Body of pancreas (tissue), 4 donors: ENCODE data around the gene LTBP3.
A peak's percentile ranks its signal among the peaks of the same experiment; 100 is the strongest.

Source experiments
- POLR2A ChIP-seq, 3 donors: fragments of 450-650 bp; IDR thresholded peaks; one replicate each; pipeline ENCODE4 v1.6.1; 2016; ENCODE audit warnings: antibody characterized with exemption in 3 of 3, mild to moderate bottlenecking in 2 of 3
- TF ChIP-seq, protein P1 (sequence below), 7 experiments: fragments of 450-650 bp in 4 of 7; fragments of 200-600 bp in 3 of 7; sonication (generic) in 3 of 7; IDR thresholded peaks; one replicate each; pipeline ENCODE4 v1.5.1; 2016 to 2019; ENCODE audit warnings: antibody characterized with exemption in 7 of 7

DNA sequence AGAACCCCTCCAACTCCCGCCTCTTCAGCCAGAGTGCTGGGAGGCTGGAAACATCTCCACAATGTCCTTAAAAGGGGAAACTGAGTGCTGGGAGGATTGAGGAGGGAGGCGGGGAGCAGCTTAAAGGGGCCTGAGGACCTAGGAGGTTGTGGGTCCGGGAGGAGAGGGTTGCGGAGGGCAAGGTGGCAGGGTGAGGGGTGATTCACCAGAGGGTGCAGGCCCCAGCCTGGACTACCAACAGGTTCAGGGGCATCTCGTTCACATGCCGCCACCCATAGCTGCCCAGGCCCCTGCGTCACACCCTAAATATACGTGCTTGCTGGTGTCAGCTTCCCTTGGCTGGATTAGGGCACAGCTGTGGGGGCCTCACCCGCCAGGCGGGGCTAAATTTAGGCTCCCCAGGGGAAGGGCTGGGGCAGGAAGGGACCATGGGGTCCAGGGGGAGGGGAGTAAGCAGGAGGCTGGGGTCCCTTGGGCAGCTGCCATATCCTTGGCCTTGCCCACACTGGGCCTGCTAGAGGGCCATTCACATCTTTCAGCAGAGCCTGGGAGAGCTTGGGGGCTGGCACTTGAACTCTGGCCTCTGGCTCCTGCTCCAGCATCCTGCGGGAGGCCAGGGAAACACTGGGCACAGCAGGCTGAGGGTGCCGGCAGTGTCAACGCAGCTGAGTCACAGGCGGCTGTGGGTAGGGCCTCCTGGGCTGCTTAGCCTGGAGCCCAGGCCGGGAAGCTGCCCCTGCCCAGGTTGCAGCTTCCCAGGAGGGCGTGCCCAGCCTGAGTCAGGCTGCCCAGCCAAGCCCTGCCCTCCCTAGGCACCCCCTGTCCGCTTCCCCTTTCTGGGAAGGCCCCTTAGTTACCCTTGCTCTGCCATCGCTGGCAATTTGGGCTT lies 19.0 kb upstream of the LTBP3 start:
- TF ChIP-seq, protein P1, sequence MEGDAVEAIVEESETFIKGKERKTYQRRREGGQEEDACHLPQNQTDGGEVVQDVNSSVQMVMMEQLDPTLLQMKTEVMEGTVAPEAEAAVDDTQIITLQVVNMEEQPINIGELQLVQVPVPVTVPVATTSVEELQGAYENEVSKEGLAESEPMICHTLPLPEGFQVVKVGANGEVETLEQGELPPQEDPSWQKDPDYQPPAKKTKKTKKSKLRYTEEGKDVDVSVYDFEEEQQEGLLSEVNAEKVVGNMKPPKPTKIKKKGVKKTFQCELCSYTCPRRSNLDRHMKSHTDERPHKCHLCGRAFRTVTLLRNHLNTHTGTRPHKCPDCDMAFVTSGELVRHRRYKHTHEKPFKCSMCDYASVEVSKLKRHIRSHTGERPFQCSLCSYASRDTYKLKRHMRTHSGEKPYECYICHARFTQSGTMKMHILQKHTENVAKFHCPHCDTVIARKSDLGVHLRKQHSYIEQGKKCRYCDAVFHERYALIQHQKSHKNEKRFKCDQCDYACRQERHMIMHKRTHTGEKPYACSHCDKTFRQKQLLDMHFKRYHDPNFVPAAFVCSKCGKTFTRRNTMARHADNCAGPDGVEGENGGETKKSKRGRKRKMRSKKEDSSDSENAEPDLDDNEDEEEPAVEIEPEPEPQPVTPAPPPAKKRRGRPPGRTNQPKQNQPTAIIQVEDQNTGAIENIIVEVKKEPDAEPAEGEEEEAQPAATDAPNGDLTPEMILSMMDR (IDR thresholded peaks at IDR 0.05), result no peak
- peak in 1 of 3 donors; percentile 36 for TF ChIP-seq POLR2A (IDR thresholded peaks at IDR 0.05)
